SK-N-SH (cell line): ENCODE results near the gene ASTN2. TPM values are rescaled to one million over a fixed set of nuclear protein-coding genes. Genes with fewer than 3 reads are reported as not detected.
A peak's percentile ranks its signal among the peaks of the same experiment; 100 is the strongest.

Source experiments
- CTCF ChIA-PET: fragments of 300-600, 350-600 bp; formaldehyde crosslinking; extraction: SDS; loops from one replicate; lab custom pipeline; 2021; lab: Yijun Ruan, JAX
- POLR2A ChIA-PET: fragments of 350-600 bp; sonication (Branson Sonifier 250); formaldehyde crosslinking; extraction: SDS; loops from one replicate; lab custom pipeline; 2020; ENCODE audit warnings: antibody characterized with exemption, inconsistent platforms; lab: Yijun Ruan, JAX
- DNase-seq: peaks from one replicate; pipeline ENCODE4 v3.0.0; 2012
- H2AFZ ChIP-seq: fragments of 200-600 bp; sonication (generic); 2 replicates; pipeline ENCODE4 v1.8.1; 2016; ENCODE audit warnings: antibody characterized with exemption, mild to moderate bottlenecking, low read depth
- H3F3A ChIP-seq: fragments of 200-600 bp; sonication (generic); replicated peaks from 2 replicates; pipeline ENCODE3; 2016; ENCODE audit warnings: antibody characterized with exemption, mild to moderate bottlenecking; ENCODE audit not compliant: insufficient read depth
- H3K27ac ChIP-seq, 2 experiments: fragments of 200-500 bp in 1 of 2; fragments of 200-600 bp in 1 of 2; sonication (Bioruptor generic) in 1 of 2; sonication (generic), shearing (Covaris generic) in 1 of 2; 2 replicates each; pipeline versions ENCODE4 v1.5.1 to v1.6.1; 2014 to 2016; ENCODE audit warnings: low read depth in 2 of 2, inconsistent platforms in 1 of 2, low read length in 1 of 2, mild to moderate bottlenecking in 1 of 2, mixed read lengths in 1 of 2
- H3K27me3 ChIP-seq: fragments of 200-600 bp; sonication (generic), shearing (Covaris generic); 2 replicates; pipeline ENCODE4 v1.6.1; 2016; ENCODE audit warnings: mixed run types; ENCODE audit not compliant: insufficient read depth
- H3K36me3 ChIP-seq, 2 experiments: fragments of 200-500 bp in 1 of 2; fragments of 200-600 bp in 1 of 2; sonication (Bioruptor generic) in 1 of 2; sonication (generic) in 1 of 2; replicated peaks in 1 of 2; 2 replicates each; pipeline versions ENCODE3 to v1.5.1; 2014 to 2016; ENCODE audit warnings: low read length in 1 of 2, mild to moderate bottlenecking in 1 of 2; ENCODE audit not compliant: insufficient read depth in 2 of 2, control insufficient read depth in 1 of 2
- H3K4me1 ChIP-seq, 2 experiments: fragments of 200-500 bp in 1 of 2; fragments of 200-600 bp in 1 of 2; sonication (Bioruptor generic) in 1 of 2; sonication (generic), shearing (Covaris generic) in 1 of 2; 2 replicates each; pipeline versions ENCODE4 v1.5.1 to v1.6.1; 2014 to 2016; ENCODE audit warnings: low read depth in 1 of 2, low read length in 1 of 2, mixed run types in 1 of 2; ENCODE audit not compliant: insufficient read depth in 2 of 2, control insufficient read depth in 1 of 2
- H3K4me2 ChIP-seq: fragments of 200-600 bp; sonication (generic), shearing (Covaris generic); 2 replicates; pipeline ENCODE4 v1.6.1; 2017; ENCODE audit warnings: mixed run types
- H3K4me3 ChIP-seq, 2 experiments: fragments of 200-500 bp in 1 of 2; fragments of 200-600 bp in 1 of 2; sonication (Bioruptor generic) in 1 of 2; sonication (generic), shearing (Covaris generic) in 1 of 2; 2 replicates each; pipeline versions ENCODE4 v1.5.1 to v1.8.1; 2014 to 2016; ENCODE audit warnings: low read depth in 2 of 2, inconsistent platforms in 1 of 2, low read length in 1 of 2, mild to moderate bottlenecking in 1 of 2, mixed read lengths in 1 of 2, moderate library complexity in 1 of 2
- H3K79me2 ChIP-seq: fragments of 200-600 bp; sonication (generic); 2 replicates; pipeline ENCODE4 v1.8.1; 2017; ENCODE audit warnings: mild to moderate bottlenecking; ENCODE audit not compliant: insufficient read depth
- H3K9ac ChIP-seq: fragments of 200-600 bp; sonication (generic); 2 replicates; pipeline ENCODE4 v1.6.1; 2017; ENCODE audit warnings: mixed run types
- H3K9me2 ChIP-seq: fragments of 200-600 bp; sonication (generic); 2 replicates; pipeline ENCODE4 v1.6.1; 2017; ENCODE audit warnings: mixed run types
- H3K9me3 ChIP-seq: fragments of 200-600 bp; sonication (generic); 2 replicates; pipeline ENCODE4 v1.6.1; 2017; ENCODE audit warnings: mixed run types, mild to moderate bottlenecking, moderate library complexity
- H4K20me1 ChIP-seq: fragments of 200-600 bp; sonication (generic); 2 replicates; pipeline ENCODE4 v1.6.1; 2017; ENCODE audit warnings: mild to moderate bottlenecking, mixed run types; ENCODE audit not compliant: insufficient read depth
- EP300 ChIP-seq, 2 experiments: IDR thresholded peaks; 2 replicates each; pipeline versions ENCODE4 v1.4.0 to v1.6.1; 2012; ENCODE audit warnings: borderline replicate concordance in 1 of 2, low read depth in 1 of 2, low read length in 1 of 2
- EZH2phosphoT487 ChIP-seq: fragments of 200-600 bp; sonication (generic); IDR thresholded peaks from 2 replicates; pipeline ENCODE4 v1.6.1; 2017; ENCODE audit warnings: low read depth, mixed run types, mild to moderate bottlenecking, antibody characterized with exemption, moderate library complexity, borderline replicate concordance
- FOXJ3 ChIP-seq: sonication (generic); formaldehyde crosslinking; IDR thresholded peaks from 2 replicates; pipeline ENCODE4 v1.5.1; 2020; ENCODE audit warnings: mild to moderate bottlenecking, missing genetic modification reagents
- GATA2 ChIP-seq: sonication (generic); formaldehyde crosslinking; IDR thresholded peaks from 2 replicates; pipeline ENCODE4 v1.5.0; 2020; ENCODE audit warnings: mild to moderate bottlenecking, missing genetic modification reagents
- MEF2A ChIP-seq: IDR thresholded peaks from 2 replicates; pipeline ENCODE4 v1.4.0; 2012; ENCODE audit warnings: low read depth, borderline replicate concordance
- PBX3 ChIP-seq: IDR thresholded peaks from 2 replicates; pipeline ENCODE4; 2012
- RAD21 ChIP-seq: IDR thresholded peaks from 2 replicates; pipeline ENCODE4 v1.6.1; 2012; ENCODE audit warnings: mild to moderate bottlenecking, low read length
- REST ChIP-seq: IDR thresholded peaks from 2 replicates; pipeline ENCODE4 v1.6.1; 2012; ENCODE audit warnings: mild to moderate bottlenecking, low read depth, low read length, moderate library complexity
- RFX5 ChIP-seq: IDR thresholded peaks from 2 replicates; pipeline ENCODE4 v1.6.1; 2012; ENCODE audit warnings: mild to moderate bottlenecking, improper control_type of control experiment, low read length
- SMC3 ChIP-seq: IDR thresholded peaks from 2 replicates; pipeline ENCODE4 v1.6.1; 2012; ENCODE audit warnings: low read depth, low read length, improper control_type of control experiment
- USF1 ChIP-seq: IDR thresholded peaks from 2 replicates; pipeline ENCODE4 v1.4.0; 2012; ENCODE audit warnings: low read depth, borderline replicate concordance
- USF2 ChIP-seq: fragments of 150-350 bp; IDR thresholded peaks from 2 replicates; pipeline ENCODE4 v1.6.1; 2017; ENCODE audit warnings: antibody characterized with exemption, low read length, low read depth, borderline replicate concordance
- ZBTB33 ChIP-seq: IDR thresholded peaks from 2 replicates; pipeline ENCODE4 v1.4.0; 2012; ENCODE audit warnings: low read depth, borderline replicate concordance
- WGBS: methylation state at CpG from one replicate; pipeline ENCODE4 v1.1.6; 2017; ENCODE audit warnings: low lambda C conversion rate; 5-methylcytosine and 5-hydroxymethylcytosine counted together
- polyA plus RNA-seq, 3 experiments: library from polyadenylated mRNA; depleted of rRNA; stranded (reverse); fragments of >200 nt; gene quantifications; 2 replicates each; pipeline ENCODE4 v1.2.3, GENCODE V29; 2012

The ASTN2 gene
- polyA plus RNA-seq, 1 of the 3 experiments (the other 2 are of a cell fraction), result 6.6 TPM

DNA sequence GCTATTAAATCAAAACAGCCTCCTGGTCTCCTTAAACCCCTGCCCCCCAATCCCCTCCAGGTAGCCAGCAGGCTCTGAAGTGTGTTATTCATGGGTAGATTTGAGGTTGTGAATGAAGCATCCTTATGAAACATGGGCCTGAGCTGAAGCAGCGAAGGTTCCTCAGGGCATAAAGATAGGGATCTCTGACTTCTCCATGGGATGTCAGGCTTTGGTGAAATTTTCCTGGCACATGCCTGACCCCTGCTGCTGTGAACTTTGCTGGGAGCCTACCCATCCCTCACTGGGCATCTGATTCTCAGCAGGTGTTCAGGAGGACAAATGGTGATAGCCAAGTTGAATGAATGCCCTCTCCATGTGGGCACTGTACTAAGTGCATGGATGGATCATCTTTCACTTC lies 250.3 kb downstream of the ASTN2 start:
- no peak overlapping the region for H2AFZ ChIP-seq

GRCh38 chr9:117160254-117160653 lies 254.6 kb downstream of the ASTN2 start:
- no peaks in the 10 kb centered on the region for H3K9me3 ChIP-seq
- no peaks in the 10 kb centered on the region for H3K79me2 ChIP-seq
- H3K4me1 ChIP-seq, result peaks cover 0 to 19% of the 10 kb centered on the region in 2 experiments; a peak in 1 of 4 replicates
- no peak overlapping the region for H2AFZ ChIP-seq
- no peaks in the 10 kb centered on the region for H3K36me3 ChIP-seq
- H3K9ac ChIP-seq, result no peak overlapping the region
- H3K4me2 ChIP-seq, result no peak overlapping the region
- H3K27me3 ChIP-seq, result no peaks in the 10 kb centered on the region
- CTCF ChIA-PET, result interaction anchor here (0.7 to 2.7 kb wide), 17 partner anchors 10 to 423 kb away, joined by 3 to 12 read pairs (median 4); partner anchors contain the start of gene ASTN2
- H3K27ac ChIP-seq, result no peak overlapping the region
- POLR2A ChIA-PET, result no interaction called here
- H3K9me2 ChIP-seq, result no peaks in the 10 kb centered on the region
- no peak overlapping the region for H3K4me3 ChIP-seq
- no peaks in the 10 kb centered on the region for H4K20me1 ChIP-seq
- DNase-seq, result no peak
- H3F3A ChIP-seq, result no peaks in the 10 kb centered on the region
- TF ChIP-seq PBX3 (no peak), REST (no peak), EP300 (IDR thresholded peaks at IDR 0.05; ENCODE audit: borderline replicate concordance in 1 of 2, low read depth in 1 of 2, low read length in 1 of 2) (no peak), EZH2phosphoT487 (no peak), USF1 (no peak)

More for the DNA sequence above, 250.3 kb downstream of the ASTN2 start:
- peaks cover 0 to 12% of the 10 kb centered on the region in 2 experiments; a peak in 2 of 4 replicates for H3K4me1 ChIP-seq
- H3K36me3 ChIP-seq, result no peaks in the 10 kb centered on the region
- H3K27ac ChIP-seq, result no peak overlapping the region; a peak in 1 of 4 replicates
- no peak overlapping the region for H3K4me3 ChIP-seq
- ChIA-PET CTCF (no interaction called here), POLR2A (no interaction called here)
- no peak for DNase-seq
- no peaks in the 10 kb centered on the region for H3F3A ChIP-seq
- no peaks in the 10 kb centered on the region for H3K79me2 ChIP-seq
- no peaks in the 10 kb centered on the region for H3K9me3 ChIP-seq
- no peaks in the 10 kb centered on the region for H4K20me1 ChIP-seq
- H3K4me2 ChIP-seq, result no peak overlapping the region
- TF ChIP-seq RFX5 (no peak), ZBTB33 (no peak), RAD21 (peak; percentile 13; the same call in 1 of the 2 replicates), FOXJ3 (CRISPR knock-in tag) (no peak), MEF2A (no peak), GATA2 (0 out of 2 replicates have a peak, but pooled peaks have one; percentile 10), USF2 (no peak), EP300 (IDR thresholded peaks at IDR 0.05; ENCODE audit: borderline replicate concordance in 1 of 2, low read depth in 1 of 2, low read length in 1 of 2) (no peak), PBX3 (no peak), SMC3 (no peak)
- H3K27me3 ChIP-seq, result no peaks in the 10 kb centered on the region
- H3K9me2 ChIP-seq, result no peaks in the 10 kb centered on the region
- WGBS, result 18% methylated on average over 1 of the region's 1 CpG
- no peak overlapping the region for H3K9ac ChIP-seq
